ENCODE results near the gene MYRIP.

Gene MYRIP

GRCh38 chr3:40294434-40294833, 485.0 kb downstream of the MYRIP start:
- TF ChIP-seq REST (IDR thresholded peaks at IDR 0.05; ENCODE audit: insufficient read depth in 1 of 2, low read depth in 2 of 2, low read length in 2 of 2) (no peak), TAF1 (IDR thresholded peaks at IDR 0.05; ENCODE audit: borderline replicate concordance, insufficient read depth, low read length) (no peak), SIN3A (IDR thresholded peaks at IDR 0.05; ENCODE audit: borderline replicate concordance, insufficient read depth, low read length) (no peak), FOXP2 (optimal IDR thresholded peaks at IDR 0.05; ENCODE audit: borderline replicate concordance, extremely low read depth, extremely low read length, insufficient read depth) (no peak), POLR2AphosphoS5 (IDR thresholded peaks at IDR 0.05; ENCODE audit: low read depth, low read length) (no peak)

GRCh38 chr3:40298075-40298474, 488.7 kb downstream of the MYRIP start:
- TF ChIP-seq POLR2AphosphoS5 (IDR thresholded peaks at IDR 0.05; ENCODE audit: low read depth, low read length) (no peak), FOXP2 (optimal IDR thresholded peaks at IDR 0.05; ENCODE audit: borderline replicate concordance, extremely low read depth, extremely low read length, insufficient read depth) (no peak), TAF1 (IDR thresholded peaks at IDR 0.05; ENCODE audit: borderline replicate concordance, insufficient read depth, low read length) (no peak), REST (IDR thresholded peaks at IDR 0.05; ENCODE audit: insufficient read depth in 1 of 2, low read depth in 2 of 2, low read length in 2 of 2) (no peak), SIN3A (IDR thresholded peaks at IDR 0.05; ENCODE audit: borderline replicate concordance, insufficient read depth, low read length) (no peak)

- TF ChIP-seq REST (IDR thresholded peaks at IDR 0.05; ENCODE audit: insufficient read depth in 1 of 2, low read depth in 2 of 2, low read length in 2 of 2) (no peak), TAF1 (IDR thresholded peaks at IDR 0.05; ENCODE audit: borderline replicate concordance, insufficient read depth, low read length) (no peak), POLR2AphosphoS5 (IDR thresholded peaks at IDR 0.05; ENCODE audit: low read depth, low read length) (no peak), FOXP2 (optimal IDR thresholded peaks at IDR 0.05; ENCODE audit: borderline replicate concordance, extremely low read depth, extremely low read length, insufficient read depth) (no peak), SIN3A (IDR thresholded peaks at IDR 0.05; ENCODE audit: borderline replicate concordance, insufficient read depth, low read length) (no peak)
Measured at GRCh38 chr3:40299130-40299720, 489.8 kb downstream of the MYRIP start.

- TF ChIP-seq POLR2AphosphoS5 (IDR thresholded peaks at IDR 0.05; ENCODE audit: low read depth, low read length) = no peak
- no peak for TF ChIP-seq TAF1 (IDR thresholded peaks at IDR 0.05; ENCODE audit: borderline replicate concordance, insufficient read depth, low read length)
- no peak for TF ChIP-seq FOXP2 (optimal IDR thresholded peaks at IDR 0.05; ENCODE audit: borderline replicate concordance, extremely low read depth, extremely low read length, insufficient read depth)
Measured at GRCh38 chr3:40299721-40300335, 490.4 kb downstream of the MYRIP start.

- TF ChIP-seq TAF1 (IDR thresholded peaks at IDR 0.05; ENCODE audit: borderline replicate concordance, insufficient read depth, low read length) (no peak), REST (IDR thresholded peaks at IDR 0.05; ENCODE audit: insufficient read depth in 1 of 2, low read depth in 2 of 2, low read length in 2 of 2) (no peak), POLR2AphosphoS5 (IDR thresholded peaks at IDR 0.05; ENCODE audit: low read depth, low read length) (no peak), SIN3A (IDR thresholded peaks at IDR 0.05; ENCODE audit: borderline replicate concordance, insufficient read depth, low read length) (no peak), FOXP2 (optimal IDR thresholded peaks at IDR 0.05; ENCODE audit: borderline replicate concordance, extremely low read depth, extremely low read length, insufficient read depth) (no peak)
Measured at GRCh38 chr3:40302784-40303183, 493.4 kb downstream of the MYRIP start.

Measured in PFSK-1 (cell line).